Stimulated activated CD4-positive, alpha-beta T cell treated with anti-CD3 and anti-CD28 coated beads, Interleukin-1b, Interleukin-23, amount 100 ng/mL, for 24 hours (primary cell): Measurements from ENCODE around the gene C11orf86.

Experiments
- DNase-seq, 4 experiments: peaks; one replicate each; pipeline ENCODE4 v3.0.0-alpha.2; 2020; ENCODE audit warnings: low read depth in 4 of 4, low spot score in 1 of 4

C11orf86 gene

GRCh38 chr11:66966351-66966750, 8.8 kb upstream of the C11orf86 start:
- no peak for DNase-seq

- DNase-seq = no peak
Observed at GRCh38 chr11:66967670-66968425, 7.3 kb upstream of the C11orf86 start.

DNA sequence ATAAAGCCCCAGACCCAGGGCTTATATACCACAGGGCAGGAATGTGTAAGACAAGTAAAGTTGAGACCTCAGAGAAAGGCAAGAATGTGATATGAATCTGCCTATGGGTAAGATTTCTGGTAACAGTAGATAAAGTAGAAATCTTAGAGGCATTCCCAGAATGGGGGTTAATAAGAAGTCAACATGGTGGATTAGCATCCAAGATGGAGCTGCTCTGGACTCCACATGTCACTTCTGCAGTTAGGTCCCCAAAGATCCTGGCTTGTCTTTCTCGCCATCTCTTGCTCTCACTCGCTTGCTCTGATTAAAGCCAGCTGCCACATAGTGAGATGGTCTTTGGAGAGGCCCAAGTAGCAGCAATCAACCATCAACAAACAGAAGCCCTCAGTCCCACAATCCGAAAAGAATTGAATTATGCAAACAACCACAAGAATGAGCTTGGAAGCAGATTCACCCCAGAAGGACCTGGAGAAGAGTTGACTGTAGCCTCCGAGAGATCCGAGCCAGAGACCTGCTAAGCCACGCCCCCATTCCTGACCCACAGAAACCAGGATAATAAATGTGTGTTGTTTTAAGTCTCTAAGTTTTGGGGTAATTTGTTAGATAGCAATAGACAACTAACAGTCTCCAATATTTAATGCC, 5.4 kb upstream of the C11orf86 start:
- no peak for DNase-seq

GRCh38 chr11:66970371-66970806, 4.7 kb upstream of the C11orf86 start:
- no peak for DNase-seq

- DNase-seq = no peak
Observed at GRCh38 chr11:66970807-66971442, 4.2 kb upstream of the C11orf86 start.

DNA sequence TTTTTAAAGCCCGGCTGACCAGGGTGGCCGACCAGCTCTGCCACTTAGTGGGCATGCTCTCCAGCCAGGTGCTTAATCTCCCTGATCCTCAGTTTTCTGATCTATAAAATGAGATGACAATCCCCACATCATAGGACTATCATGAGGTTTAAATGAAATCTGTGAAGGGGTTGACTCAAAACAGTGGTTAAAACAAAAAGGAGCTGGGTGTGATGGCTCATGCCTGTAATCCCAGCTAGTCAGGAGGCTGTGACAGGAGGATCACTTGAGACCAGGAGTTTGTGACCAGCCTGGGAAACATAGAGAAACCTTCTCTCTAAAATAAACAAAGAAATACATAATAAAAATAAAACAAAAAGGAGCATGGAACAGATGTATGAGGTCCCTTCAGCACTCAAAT, 3.6 kb upstream of the C11orf86 start:
- DNase-seq = no peak

- DNase-seq = no peak
Observed at GRCh38 chr11:66973956-66974580, 1.0 kb upstream of the C11orf86 start.

DNA sequence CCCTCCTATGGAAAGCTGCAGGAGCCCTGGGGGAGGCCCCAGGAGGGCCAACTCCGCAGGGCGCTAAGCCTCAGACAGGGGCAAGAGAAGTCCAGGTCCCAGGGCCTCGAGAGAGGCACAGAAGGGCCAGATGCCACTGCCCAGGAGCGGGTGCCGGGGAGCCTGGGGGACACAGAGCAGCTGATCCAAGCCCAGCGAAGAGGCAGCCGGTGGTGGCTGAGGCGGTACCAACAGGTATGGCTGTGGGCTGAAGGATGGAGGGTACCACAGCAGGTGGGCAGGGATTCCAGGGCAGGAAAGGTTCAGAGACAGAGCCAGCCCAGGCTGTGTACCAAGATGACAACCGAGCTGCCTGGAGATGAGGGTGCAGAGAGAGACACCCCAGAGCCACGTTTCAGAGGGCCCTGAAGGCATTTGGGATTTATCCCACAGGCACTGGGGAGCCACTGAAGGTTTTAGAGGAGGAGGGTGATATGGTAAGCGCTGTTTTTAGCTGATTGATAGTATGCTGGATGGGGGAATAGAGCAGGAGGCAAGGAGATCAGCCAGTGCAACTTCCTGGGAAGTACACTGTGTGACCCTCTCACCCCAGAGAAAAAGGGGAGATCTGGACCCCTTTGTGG, 412 bp downstream of the C11orf86 start:
- DNase-seq = no peak

GRCh38 chr11:66976028-66976467, 944 bp downstream of the C11orf86 start:
- DNase-seq = no peak

GRCh38 chr11:66976925-66977324, 1.8 kb downstream of the C11orf86 start:
- DNase-seq = no peak

GRCh38 chr11:66978229-66978628, 3.1 kb downstream of the C11orf86 start:
- no peak for DNase-seq

GRCh38 chr11:66978717-66979116, 3.6 kb downstream of the C11orf86 start:
- DNase-seq = no peak

- DNase-seq = no peak
Observed at GRCh38 chr11:66979336-66979980, 4.4 kb downstream of the C11orf86 start.

DNA sequence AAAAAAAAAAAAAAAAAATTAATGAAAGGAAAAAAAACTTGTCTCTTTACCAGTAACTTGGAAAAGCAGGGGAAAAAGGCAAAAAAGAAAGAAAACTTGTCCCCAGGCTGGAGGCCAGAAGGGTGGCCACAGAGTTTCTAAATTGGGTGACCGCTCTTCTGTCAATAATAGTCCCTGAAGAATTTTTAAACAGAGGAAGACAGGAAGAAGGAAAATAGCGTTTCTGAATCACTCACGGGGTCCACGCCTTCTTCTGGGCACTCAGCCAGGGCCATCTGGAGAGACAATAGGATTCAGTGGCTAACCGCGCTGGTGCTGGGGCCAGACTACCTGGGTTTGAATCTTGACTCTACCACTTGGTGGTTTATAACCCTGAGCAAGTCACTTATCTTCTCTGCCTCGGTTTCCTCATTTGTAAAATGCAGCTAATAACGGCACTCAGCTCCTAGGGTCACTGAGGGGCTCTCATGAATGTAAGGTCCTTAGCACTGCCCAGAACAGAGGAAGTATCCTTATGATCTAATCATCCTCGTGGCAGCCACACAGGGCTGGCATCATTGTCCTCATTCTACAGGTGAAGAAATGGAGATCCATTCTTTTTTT, 7.0 kb downstream of the C11orf86 start:
- DNase-seq = no peak

DNA sequence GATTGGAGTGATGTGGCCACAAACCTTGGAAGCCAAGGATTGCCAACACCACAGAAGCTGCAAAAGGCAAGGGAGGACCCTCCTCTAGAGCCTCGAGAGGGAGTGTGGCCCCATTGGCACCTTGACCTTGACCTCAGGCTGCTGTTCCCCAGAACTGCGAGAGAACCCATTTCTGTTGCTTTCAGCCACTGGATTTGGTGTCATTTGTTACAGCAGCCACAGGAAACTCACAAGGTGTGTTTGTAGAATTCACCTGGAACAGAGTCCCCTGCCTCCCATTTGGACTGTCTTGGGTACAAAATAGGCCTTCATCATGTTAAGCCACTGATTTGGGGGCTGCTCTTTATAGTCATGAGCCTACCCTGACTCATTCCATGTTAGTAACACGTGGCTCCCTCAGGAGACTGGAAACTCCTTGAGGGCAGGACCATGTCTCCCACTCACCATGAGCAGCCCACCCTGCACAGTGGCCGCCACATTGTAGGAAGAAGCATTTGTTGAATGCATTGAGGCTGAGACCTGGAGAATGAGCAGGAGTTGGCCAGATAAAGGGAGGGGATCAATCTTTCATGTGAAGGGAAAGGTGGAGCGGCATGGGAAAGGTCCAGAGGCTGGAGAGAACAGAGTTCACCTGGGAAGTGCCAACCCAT, 8.3 kb downstream of the C11orf86 start:
- DNase-seq = no peak

DNA sequence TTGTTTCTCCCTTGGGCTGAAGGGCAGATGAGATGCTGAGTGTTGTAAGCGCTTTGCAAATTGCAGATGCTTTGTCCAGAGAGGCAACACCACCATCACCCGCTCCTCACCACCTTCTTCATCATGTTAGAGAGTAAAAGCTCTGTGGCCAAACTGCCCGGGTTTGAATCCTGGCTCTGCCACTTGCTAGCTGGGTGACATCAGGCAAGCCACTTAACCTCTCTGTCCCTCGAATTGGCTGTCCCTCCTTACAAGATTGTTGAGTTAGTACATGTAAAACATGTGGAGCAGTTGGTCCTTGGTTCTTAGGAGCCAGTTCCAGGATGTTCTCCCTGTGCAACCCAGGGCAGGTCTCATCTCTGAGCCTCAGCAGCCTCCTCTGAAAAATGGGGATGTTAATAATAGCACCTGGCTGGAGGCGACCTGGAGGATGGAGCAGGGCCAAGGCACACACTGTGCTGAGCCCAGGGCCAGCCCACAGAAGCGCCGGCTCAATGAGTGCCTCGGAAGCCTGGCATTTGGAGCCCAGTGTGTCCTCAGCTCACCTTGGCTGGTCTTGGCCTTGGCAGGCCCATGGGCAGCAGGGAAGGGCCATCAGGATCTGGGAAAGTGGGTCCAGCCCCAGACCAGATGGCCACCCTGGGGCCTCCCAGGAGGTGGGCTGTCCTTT, 10.5 kb downstream of the C11orf86 start:
- DNase-seq = no peak

GRCh38 chr11:66986178-66986545, 11.1 kb downstream of the C11orf86 start:
- DNase-seq = no peak

DNA sequence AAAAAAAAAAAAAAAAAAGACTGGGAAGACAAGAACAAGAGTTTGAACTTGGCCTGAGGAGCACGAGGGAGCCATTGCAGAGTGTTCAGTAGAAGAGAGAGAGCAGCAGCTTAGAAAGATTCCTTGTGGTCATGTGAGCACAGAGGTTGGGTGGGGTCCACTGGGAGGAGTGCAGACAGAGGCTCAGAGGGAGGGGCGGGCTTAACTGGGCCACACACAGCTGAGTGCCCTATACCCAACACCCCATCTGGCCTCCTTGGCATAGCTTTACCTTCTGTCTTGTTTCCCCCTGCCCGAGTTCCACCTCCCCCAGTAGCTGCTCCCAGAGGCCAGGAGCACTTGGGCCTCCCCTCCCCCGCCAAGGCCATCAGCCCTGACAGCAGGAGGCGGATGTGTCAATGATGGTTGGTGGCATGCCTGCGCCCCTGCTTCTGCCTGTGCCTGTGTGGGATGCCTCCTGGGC, 12.1 kb downstream of the C11orf86 start:
- DNase-seq = no peak

DNA sequence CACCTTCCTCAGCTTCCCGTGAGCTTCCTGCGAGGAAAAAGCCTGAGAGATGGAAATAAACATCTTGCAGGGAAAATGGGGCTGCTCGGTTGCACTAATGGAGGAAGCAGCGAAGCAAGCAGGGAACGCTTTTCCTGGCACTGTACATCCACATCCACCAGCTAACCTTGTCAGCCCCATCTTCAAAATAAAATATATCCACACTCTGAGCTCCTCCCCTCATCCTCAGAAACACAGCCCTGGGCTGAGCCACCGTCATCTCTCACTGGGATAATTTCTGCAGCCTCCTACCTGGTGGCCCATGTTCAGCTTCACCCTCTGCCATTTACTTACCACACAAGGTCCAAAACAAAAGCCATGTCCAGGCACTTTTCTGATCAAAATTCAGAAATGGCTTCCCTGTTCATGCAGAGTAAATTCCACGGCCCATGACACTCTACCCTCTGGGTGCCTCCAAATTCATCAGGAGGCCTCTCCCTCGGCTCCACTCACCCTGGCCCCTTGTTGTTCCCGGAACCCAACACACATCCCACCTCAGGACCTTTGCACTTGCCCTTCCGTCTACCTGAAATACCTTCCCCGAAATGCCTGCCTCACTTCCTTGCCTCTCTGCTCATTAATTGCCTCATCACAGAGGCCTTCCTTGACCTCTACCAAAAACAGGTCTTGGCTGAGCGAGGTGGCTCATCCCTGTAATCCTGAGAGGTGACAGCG, 13.0 kb downstream of the C11orf86 start:
- no peak for DNase-seq
